Liver (tissue), 9 donors: ENCODE data around the gene ZNF496. TPM values are rescaled to one million over a fixed set of nuclear protein-coding genes. Genes with fewer than 3 reads are reported as not detected.

Experiments used
- DNase-seq: peaks from one replicate; pipeline ENCODE4 v3.0.0-alpha.2; 2017; ENCODE audit warnings: low spot score
- H3K27ac ChIP-seq, 2 donors: one replicate each; pipeline ENCODE4 v1.7.0; 2013; ENCODE audit warnings: inconsistent platforms in 2 of 2, low read length in 2 of 2, control low read depth in 1 of 2, low read depth in 1 of 2, mild to moderate bottlenecking in 1 of 2
- H3K27me3 ChIP-seq, 4 donors: one replicate each; pipeline versions ENCODE4 v1.6.1 to v1.7.0; 2013; ENCODE audit warnings: low read length in 3 of 4, inconsistent platforms in 1 of 4, mild to moderate bottlenecking in 1 of 4, moderate library complexity in 1 of 4; ENCODE audit not compliant: control insufficient read depth in 4 of 4, insufficient read depth in 4 of 4
- H3K36me3 ChIP-seq, 4 donors: one replicate each; pipeline versions ENCODE4 v1.6.1 to v1.7.0; 2013; ENCODE audit warnings: low read length in 3 of 4, mild to moderate bottlenecking in 3 of 4, low read depth in 1 of 4, moderate library complexity in 1 of 4; ENCODE audit not compliant: control insufficient read depth in 4 of 4, insufficient read depth in 3 of 4
- H3K4me1 ChIP-seq, 4 donors: one replicate each; pipeline versions ENCODE4 v1.6.1 to v1.7.0; 2013; ENCODE audit warnings: low read length in 3 of 4, mild to moderate bottlenecking in 3 of 4, moderate library complexity in 1 of 4; ENCODE audit not compliant: control insufficient read depth in 4 of 4, insufficient read depth in 4 of 4
- H3K4me3 ChIP-seq, 3 donors: one replicate each; pipeline versions ENCODE4 v1.6.1 to v1.7.0; 2013; ENCODE audit warnings: low read length in 3 of 3, control low read depth in 1 of 3, low read depth in 1 of 3, mild to moderate bottlenecking in 1 of 3
- H3K9ac ChIP-seq, 2 donors: one replicate each; pipeline ENCODE4 v1.7.0; 2013; ENCODE audit warnings: low read length in 2 of 2, mild to moderate bottlenecking in 2 of 2, moderate library complexity in 2 of 2, control low read depth in 1 of 2, low read depth in 1 of 2
- H3K9me3 ChIP-seq, 4 donors: one replicate each; pipeline versions ENCODE4 v1.6.1 to v1.7.0; 2013; ENCODE audit warnings: low read length in 3 of 4; ENCODE audit not compliant: control insufficient read depth in 4 of 4
- ATF3 ChIP-seq: IDR thresholded peaks from 2 replicates; pipeline ENCODE4 v1.6.1; 2016; ENCODE audit warnings: antibody characterized with exemption
- CTCF ChIP-seq: fragments of 150-350 bp; IDR thresholded peaks from 2 replicates; pipeline ENCODE4 v1.5.1; 2017; ENCODE audit warnings: improper control_type of control experiment, low read depth, low read length; ENCODE audit not compliant: missing input control
- EGR1 ChIP-seq, 2 donors: IDR thresholded peaks; 2 replicates each; pipeline ENCODE4 v1.6.1; 2016 to 2018; ENCODE audit warnings: antibody characterized with exemption in 2 of 2, low read depth in 2 of 2
- FOXA1 ChIP-seq: IDR thresholded peaks from 2 replicates; pipeline ENCODE4 v1.6.1; 2016; ENCODE audit warnings: antibody characterized with exemption
- FOXA2 ChIP-seq: IDR thresholded peaks from 2 replicates; pipeline ENCODE4 v1.6.1; 2016; ENCODE audit warnings: antibody characterized with exemption
- HNF4A ChIP-seq, 2 donors: conservative IDR thresholded peaks; 2 replicates each; pipeline ENCODE4 v1.6.1; 2016; ENCODE audit warnings: antibody characterized with exemption in 2 of 2, mild to moderate bottlenecking in 2 of 2
- HNF4G ChIP-seq: IDR thresholded peaks from 2 replicates; pipeline ENCODE4 v1.6.1; 2016; ENCODE audit warnings: antibody characterized with exemption
- JUND ChIP-seq, 2 donors: IDR thresholded peaks; 2 replicates each; pipeline ENCODE4 v1.6.1; 2016; ENCODE audit warnings: antibody characterized with exemption in 2 of 2
- NR2F2 ChIP-seq: IDR thresholded peaks from 2 replicates; pipeline ENCODE4 v1.6.1; 2016; ENCODE audit warnings: antibody characterized with exemption
- RAD21 ChIP-seq, 2 donors: IDR thresholded peaks; 2 replicates each; pipeline ENCODE4 v1.6.1; 2016; ENCODE audit warnings: antibody characterized with exemption in 2 of 2, mild to moderate bottlenecking in 2 of 2
- REST ChIP-seq: IDR thresholded peaks from 2 replicates; pipeline ENCODE4 v1.6.1; 2016; ENCODE audit warnings: antibody characterized with exemption, mild to moderate bottlenecking
- RXRA ChIP-seq, 2 donors: IDR thresholded peaks; 2 replicates each; pipeline ENCODE4 v1.6.1; 2017 to 2018; ENCODE audit warnings: antibody characterized with exemption in 2 of 2, mild to moderate bottlenecking in 1 of 2
- SP1 ChIP-seq: IDR thresholded peaks from 2 replicates; pipeline ENCODE4 v1.6.1; 2018; ENCODE audit warnings: antibody characterized with exemption, mild to moderate bottlenecking
- TAF1 ChIP-seq: conservative IDR thresholded peaks from 2 replicates; pipeline ENCODE4 v1.6.1; 2016; ENCODE audit warnings: antibody characterized with exemption, mild to moderate bottlenecking
- WGBS: extraction: QIAGEN DNeasy Blood & Tissue Kit; methylation state at CpG from one replicate; pipeline ENCODE4 v1.1.7; 2013; 5-methylcytosine and 5-hydroxymethylcytosine counted together
- polyA plus RNA-seq, 2 donors: library from polyadenylated mRNA; stranded (reverse) in 1 of 2; unstranded in 1 of 2; fragments of 200-250 nt in 1 of 2; fragments of >200 nt in 1 of 2; fragmentation: Nextera tagmentation in 1 of 2; extraction: Ambion mirVana in 1 of 2; gene quantifications; one replicate each; pipeline versions ENCODE4 v1.2.1 to v1.2.3, GENCODE V29; 2013 to 2015
- total RNA-seq, 2 donors: library from RNA; depleted of rRNA; stranded (reverse); fragments of >200 nt; gene quantifications; one replicate each; pipeline ENCODE4 v1.2.3, GENCODE V29; 2014
- TF ChIP-seq, protein P1 (sequence below): IDR thresholded peaks from 2 replicates; pipeline ENCODE4 v1.6.1; 2016; ENCODE audit warnings: antibody characterized with exemption
- TF ChIP-seq, protein P2 (sequence below): IDR thresholded peaks from 2 replicates; pipeline ENCODE4 v1.6.1; 2016; ENCODE audit warnings: antibody characterized with exemption
- donor health status: healthy.
- donor health status: healthy.
- donor health status: healthy.
- donor health status: healthy.
- donor health status: healthy.

ZNF496 gene
- total and polyA plus RNA-seq, 4 donors, result 0.93 to 7.5 (median 4.7) TPM

DNA sequence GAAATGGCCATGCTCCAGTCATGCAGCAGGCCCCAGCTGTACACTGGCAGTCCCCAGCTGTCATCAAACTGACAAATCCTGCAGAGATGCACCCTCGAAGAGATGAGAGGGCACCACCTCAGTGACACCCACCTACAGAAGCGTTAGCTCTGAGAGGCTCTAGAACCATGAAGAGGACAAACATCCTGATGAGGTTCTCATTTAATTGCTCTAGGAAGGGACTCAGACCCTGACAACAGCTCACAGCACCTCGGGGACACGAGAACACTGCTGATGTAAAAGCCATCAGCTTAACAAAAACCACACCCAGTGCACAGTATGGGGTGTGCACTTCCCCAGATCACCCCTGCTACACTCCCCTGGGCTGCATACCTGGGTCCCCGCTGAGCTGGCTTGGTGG is 3.4 kb downstream of the ZNF496 start:
- no peak for DNase-seq
- TF ChIP-seq FOXA2, result no peak
- TF ChIP-seq HNF4A (conservative IDR thresholded peaks at IDR 0.05), result no peak
- no peak for TF ChIP-seq EGR1 (IDR thresholded peaks at IDR 0.05; ENCODE audit: low read depth in 2 of 2)
- no peak for TF ChIP-seq RXRA (IDR thresholded peaks at IDR 0.05)
- TF ChIP-seq ATF3, result no peak
- no peak for TF ChIP-seq NR2F2
- no peak for TF ChIP-seq REST
- TF ChIP-seq, protein P1, sequence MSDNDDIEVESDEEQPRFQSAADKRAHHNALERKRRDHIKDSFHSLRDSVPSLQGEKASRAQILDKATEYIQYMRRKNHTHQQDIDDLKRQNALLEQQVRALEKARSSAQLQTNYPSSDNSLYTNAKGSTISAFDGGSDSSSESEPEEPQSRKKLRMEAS, result no peak
- TF ChIP-seq HNF4G, result no peak
- TF ChIP-seq, protein P2, sequence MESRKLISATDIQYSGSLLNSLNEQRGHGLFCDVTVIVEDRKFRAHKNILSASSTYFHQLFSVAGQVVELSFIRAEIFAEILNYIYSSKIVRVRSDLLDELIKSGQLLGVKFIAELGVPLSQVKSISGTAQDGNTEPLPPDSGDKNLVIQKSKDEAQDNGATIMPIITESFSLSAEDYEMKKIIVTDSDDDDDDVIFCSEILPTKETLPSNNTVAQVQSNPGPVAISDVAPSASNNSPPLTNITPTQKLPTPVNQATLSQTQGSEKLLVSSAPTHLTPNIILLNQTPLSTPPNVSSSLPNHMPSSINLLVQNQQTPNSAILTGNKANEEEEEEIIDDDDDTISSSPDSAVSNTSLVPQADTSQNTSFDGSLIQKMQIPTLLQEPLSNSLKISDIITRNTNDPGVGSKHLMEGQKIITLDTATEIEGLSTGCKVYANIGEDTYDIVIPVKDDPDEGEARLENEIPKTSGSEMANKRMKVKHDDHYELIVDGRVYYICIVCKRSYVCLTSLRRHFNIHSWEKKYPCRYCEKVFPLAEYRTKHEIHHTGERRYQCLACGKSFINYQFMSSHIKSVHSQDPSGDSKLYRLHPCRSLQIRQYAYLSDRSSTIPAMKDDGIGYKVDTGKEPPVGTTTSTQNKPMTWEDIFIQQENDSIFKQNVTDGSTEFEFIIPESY, result no peak
- no peak for TF ChIP-seq TAF1
- no peak for TF ChIP-seq RAD21 (IDR thresholded peaks at IDR 0.05)
- Histone ChIP-seq H3K4me1 (peaks cover 3 to 14% (median 7%) of the 10 kb centered on the region in 4 donors), H3K36me3 (peaks cover 0 to 12% (median 5%) of the 10 kb centered on the region in 4 donors), H3K9ac (no peak overlapping the region), H3K27me3 (no peaks in the 10 kb centered on the region), H3K9me3 (no peaks in the 10 kb centered on the region), H3K4me3 (no peak overlapping the region), H3K27ac (no peak overlapping the region)
- 95% methylated on average over 5 of the region's 5 CpGs for WGBS

- H3K9ac ChIP-seq, result no peak overlapping the region
- H3K27me3 ChIP-seq, result no peaks in the 10 kb centered on the region
- no peaks in the 10 kb centered on the region for H3K9me3 ChIP-seq
- H3K36me3 ChIP-seq, result peaks cover 6 to 27% (median 11%) of the 10 kb centered on the region in 4 donors
- H3K4me1 ChIP-seq, result peaks cover 3 to 7% (median 4%) of the 10 kb centered on the region in 4 donors
- 90% methylated on average over 8 of the region's 8 CpGs for WGBS
- no peak overlapping the region for H3K27ac ChIP-seq
- no peak for DNase-seq
- no peak overlapping the region for H3K4me3 ChIP-seq
- TF ChIP-seq JUND (IDR thresholded peaks at IDR 0.05) (no peak), FOXA2 (no peak), SP1 (no peak), RXRA (IDR thresholded peaks at IDR 0.05) (no peak), ATF3 (no peak), FOXA1 (no peak), REST (no peak), CTCF (no peak)
- TF ChIP-seq, protein P2, result no peak
- TF ChIP-seq, protein P1, result no peak
Measured at GRCh38 chr1:247326411-247327130, 5.1 kb downstream of the ZNF496 start.
